ENCODE data around the gene GRIFIN.

The GRIFIN gene

DNA sequence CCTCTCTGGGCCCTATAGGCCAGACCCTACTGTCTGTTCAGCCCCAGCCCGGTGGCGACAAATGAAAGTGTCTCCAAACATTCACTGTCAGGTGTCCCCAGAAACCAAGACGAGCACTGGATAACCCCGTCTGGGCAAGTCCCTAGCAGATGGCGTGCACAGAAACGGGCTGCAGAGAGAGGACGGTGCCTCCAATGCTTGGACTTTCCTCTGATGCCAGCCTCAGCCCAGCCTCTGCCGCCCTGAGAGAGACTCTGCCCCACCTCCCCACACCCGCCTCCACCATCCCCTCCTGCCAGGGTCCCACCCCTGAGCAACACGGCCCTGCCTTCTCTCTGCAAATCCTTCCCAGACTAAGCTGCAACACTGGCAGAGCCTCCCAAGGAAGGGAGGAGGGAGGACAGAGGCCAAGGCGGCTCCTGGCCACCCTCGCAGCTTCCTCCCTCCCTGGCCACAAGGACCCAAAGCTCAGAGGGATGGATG lies 36.0 kb upstream of the GRIFIN start:
- DNase-seq: no peak

DNA sequence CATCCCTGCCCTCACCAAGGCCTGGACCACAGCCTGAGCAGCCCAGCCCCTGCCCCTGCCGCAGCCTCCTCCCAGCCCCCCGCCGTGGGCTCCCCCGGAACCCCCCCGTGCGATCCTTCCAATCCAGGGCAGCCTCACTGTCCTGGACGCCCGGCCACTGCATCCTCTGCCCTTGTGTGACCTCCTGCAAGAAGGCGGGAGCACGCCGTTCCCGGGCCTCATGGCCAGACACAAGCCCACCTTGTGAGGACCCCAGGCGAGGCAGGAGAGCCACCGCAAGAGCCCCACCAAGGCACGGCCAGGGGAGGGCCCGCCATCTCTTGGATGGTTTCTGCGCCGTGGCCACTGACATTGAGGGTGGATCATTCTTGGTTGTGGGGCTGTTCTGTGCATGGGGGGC lies 35.6 kb upstream of the GRIFIN start:
- no peak for DNase-seq

DNA sequence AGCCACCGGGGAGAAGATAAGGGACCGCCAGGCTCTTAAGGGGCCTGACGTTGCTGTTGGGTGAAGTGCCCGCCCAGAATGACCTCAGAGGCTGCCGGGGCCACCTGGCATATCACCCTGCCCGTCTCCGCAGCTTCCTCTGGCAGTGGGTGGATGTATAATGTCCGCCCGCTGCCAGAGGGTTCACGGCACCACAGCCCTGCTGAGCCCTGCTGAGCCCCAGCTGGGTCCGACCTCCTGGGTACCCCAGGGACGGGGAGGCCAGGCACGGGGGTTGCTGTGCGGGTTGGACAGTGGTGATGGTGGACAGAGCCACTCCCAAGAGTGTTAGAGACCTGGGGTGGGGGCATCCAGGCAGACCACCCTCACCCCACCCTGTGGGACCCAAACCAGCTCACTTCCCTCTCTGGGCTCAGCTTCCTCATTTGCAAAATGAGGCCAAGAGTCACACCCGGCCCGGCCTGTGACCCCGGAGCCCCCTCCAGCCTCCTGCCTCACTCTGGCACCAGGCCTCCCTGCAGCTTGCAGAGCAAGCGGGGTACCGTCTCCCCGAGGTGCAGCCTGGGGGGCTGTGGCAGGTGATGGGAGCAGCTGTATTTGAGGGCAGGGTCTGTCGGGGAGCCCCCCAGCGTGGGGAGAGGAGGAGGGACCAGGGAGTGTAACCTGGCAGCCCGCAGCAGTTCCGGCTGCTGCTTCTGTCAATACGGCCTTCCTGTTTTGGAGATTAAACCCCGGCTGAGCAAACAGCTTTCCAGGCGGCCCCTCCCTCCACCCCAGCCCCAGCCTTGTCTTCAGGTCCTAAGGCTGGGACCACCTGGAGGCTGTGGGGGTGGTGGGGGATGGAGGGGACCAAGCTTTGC lies 34.9 kb upstream of the GRIFIN start:
- DNase-seq: no peak

DNA sequence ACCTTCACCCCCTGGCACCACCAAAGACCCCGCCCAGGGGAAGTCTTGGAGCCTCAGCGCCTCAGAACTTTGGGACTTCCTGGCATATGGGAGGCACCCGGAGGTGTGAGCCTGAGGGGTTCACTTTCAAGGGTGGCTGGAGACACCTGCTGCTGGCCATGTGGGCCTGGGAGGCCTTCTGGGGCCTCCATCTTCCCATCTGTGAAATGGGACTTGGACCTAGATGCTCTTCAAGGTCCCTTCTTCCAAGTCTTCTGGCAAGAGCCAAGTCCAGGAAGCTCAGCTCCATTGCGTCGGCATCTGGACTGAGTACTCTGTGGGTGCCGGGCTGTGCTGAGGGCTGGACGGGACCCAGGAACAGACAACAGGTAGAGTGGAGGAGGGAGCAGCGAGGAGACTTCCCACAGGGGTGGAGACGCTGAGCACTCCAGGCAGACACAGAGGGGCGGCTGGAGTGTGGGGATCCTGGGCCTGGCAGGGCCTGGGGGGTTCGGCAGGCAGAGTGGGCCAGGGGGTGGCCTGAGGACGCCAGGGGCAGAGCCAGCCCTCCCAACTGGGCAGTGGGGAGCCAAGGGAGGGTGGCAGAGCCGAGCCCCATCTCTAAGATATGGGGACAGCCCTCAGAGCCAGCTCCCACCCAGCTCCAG lies 34.1 kb upstream of the GRIFIN start:
- no peak for DNase-seq

DNA sequence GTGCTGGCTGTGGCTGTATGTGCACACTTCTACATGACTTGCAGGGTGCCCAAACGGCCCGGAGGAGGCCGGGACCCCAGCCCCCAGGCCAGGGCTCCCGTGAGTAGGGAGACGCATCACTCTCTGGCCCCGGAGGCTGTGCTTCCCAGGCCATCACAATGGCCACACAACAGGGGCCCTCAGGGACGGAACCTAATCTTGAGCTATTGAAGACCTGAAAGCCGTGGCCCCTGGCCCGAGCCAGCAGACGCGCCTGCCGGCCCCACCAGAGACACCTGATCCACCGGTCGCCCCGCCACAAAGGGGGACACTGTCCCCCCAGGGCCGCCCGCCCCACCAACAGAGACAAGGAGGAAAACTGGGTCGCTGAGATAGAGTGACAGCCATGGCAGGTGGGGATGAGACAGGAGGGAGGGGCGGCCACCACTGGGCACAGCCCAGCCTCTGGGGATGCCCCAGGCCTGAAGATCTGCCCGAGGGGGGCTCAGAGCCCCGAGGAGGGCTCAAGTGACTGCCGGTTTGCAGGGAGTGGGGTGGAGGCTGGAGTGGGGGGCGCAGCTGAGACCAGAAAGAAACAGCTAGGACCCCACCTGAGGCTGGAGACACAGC lies 33.2 kb upstream of the GRIFIN start:
- DNase-seq: no peak

DNA sequence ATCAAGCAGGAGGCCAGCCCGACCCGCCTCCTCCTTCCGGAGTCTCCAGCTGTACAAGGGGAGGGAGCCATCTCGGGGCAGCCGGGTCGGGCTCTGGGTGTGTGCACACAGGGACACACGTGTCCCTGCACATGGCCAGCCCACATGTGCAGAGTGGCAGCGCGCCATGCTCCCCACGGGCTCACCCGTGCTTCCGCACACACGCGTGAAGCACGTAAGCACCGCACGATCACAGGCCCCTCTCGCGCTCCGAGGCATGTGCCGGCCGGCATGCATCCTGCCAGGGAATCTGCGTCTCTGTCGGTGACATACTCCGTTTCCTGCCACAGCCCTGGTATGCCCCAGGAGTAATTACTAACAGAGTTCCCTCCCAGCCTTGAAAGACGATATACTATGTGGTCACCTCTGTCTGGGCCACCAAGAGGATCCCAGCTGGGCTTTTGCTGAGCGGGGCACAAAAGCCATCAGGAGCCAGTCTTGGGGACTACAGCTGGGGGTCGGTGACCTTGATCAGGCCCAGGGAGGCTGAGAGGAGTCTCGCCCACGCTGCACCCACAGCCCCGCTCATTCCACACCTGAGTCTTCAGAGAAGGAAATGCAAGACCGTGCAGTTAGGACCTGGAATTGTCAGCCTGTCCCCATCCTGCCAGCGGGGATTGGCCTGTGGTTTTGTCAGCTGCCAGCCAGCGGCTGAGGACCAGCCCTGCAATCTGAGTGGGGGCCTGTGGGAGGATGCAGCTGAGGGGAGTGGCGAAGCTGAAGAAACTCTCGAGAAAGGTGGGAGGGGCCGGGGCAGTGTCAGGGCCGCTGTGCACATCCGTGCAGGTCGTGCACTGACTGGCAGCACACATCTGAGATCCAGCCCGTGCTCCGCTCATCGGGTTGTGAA lies 32.4 kb upstream of the GRIFIN start:
- peak; percentile 59 for DNase-seq

DNA sequence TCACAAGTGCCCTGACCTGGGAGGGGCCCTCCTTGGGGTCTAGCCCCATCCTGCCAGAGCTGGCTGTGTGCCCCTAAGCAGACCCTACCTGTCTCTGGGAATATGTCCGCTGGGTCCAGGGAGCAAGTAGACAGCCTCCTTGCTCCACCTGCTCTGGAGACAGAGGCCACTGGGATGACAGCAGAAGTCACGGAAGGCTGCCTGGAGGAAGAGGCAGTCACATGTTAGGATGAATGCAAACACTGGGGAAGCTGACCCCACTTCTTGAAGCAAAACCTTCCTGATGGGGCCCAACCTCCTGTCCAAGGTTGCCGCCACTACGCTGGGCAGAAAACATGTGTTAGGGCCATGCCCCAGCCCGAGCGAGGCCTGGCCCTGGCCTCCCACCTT lies 31.7 kb upstream of the GRIFIN start:
- DNase-seq: no peak

DNA sequence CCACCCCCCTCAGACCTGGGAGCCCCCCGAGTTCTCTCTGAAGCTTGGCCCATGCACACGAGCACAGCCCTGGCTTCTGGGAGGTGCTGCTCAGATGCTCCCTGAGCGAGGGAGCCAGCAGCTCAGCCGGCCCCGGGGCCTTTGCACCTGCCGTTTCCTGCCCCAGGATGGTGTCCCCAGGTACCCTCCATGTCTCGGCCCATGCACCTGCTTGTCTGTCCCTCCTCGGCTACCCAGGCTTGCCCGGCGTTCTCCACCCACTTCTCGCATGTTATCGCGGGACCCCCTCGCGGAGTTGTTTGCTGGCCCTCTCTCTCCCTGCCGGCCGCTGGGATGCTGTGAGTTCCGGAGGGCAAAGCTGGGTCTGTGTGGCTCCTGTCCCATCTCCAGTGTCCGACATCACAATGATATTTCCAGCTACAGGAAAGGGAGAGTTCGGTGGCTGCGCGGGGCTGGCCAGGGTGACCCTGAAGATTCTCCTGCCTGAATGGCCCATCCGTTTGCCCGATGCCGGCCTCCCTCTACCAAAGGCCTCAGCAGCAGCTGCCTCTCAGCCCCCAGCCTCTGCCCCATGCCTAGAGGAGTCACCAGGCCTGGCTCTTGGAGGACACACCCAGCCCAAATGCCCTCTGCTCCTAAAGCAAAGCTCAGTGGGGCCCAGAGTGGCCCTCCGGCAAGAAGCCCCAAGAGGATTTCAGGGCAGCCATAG lies 31.2 kb upstream of the GRIFIN start:
- no peak for DNase-seq

DNA sequence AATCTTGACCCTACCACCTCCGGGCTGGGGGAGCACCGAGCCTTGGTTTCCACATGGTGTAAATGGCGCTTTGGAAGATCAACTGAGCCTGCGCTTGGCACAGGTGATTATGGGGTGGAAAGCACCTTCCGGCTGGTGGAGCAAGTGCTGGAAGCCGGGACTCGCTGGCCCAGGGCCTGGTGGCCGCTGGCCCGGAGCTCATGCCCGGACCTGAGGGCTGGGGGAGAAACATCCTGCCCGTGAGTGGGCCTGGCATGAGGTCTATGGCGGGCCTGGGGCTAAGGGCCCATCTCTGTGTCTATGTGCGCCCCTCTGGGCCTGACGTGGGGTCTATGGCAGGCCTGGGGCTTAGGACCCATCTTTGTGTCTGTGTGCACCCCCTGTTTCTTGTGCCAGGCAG lies 29.2 kb upstream of the GRIFIN start:
- DNase-seq: no peak

DNA sequence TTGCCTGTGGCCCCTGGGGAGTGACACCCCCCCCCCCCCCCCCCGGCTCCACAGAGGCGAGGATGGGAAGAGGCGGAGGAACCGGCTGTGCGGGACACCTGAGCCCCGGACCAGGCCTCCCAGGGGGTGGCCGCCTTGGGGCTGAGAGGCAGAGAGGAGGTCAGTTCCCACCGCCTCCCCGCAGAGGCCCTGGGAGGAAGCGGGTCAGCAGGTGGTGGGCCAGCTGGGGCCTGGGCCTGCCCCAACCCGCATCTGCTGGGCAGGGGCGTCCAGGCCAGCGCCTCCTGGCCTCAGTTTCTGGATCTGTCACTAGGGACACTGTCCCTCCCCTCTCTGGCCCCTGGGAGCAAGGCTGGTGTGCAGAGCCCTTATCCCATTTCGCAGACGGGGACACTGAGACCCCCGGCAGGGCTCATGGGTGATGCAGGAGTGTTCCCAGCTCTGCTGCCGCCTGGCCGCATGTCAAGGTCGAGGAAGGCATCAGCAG lies 28.7 kb upstream of the GRIFIN start:
- DNase-seq: no peak

DNA sequence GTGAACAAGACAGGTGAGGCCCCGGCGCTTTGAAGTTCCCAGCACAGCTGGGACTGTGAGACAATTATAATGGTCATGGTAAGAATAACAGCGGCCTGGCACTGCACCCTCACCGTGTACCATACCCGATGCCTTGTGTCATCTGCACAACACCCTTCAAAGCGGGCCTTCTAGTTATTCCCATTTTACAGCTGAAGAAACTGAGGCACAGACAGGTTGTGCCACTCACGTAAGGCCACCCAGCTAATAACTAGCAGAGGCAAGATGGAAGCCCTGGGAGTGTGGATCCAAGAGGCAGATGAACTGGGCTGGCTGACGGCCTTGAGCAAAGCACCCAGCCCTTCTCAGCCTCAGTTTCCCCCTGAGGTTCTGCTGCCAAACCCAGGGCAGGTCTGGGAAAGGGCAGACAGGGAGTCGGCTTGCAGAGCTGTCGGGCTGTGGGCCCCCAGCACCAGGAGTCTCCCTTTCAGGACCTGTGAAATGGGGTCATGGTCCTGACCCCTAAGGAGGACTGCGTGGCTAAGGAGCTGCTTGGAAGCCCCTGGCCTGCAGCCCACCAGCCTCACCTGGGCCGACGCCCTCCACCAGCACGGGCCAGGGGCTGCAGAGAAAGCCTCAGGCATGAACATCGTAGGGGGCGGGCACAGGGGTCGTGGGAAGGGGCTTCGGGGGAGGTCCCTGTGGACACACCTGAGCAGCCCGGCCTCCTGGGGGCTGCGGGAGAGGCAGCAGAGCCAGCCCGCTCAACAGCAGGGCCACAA lies 28.1 kb upstream of the GRIFIN start:
- DNase-seq: no peak

DNA sequence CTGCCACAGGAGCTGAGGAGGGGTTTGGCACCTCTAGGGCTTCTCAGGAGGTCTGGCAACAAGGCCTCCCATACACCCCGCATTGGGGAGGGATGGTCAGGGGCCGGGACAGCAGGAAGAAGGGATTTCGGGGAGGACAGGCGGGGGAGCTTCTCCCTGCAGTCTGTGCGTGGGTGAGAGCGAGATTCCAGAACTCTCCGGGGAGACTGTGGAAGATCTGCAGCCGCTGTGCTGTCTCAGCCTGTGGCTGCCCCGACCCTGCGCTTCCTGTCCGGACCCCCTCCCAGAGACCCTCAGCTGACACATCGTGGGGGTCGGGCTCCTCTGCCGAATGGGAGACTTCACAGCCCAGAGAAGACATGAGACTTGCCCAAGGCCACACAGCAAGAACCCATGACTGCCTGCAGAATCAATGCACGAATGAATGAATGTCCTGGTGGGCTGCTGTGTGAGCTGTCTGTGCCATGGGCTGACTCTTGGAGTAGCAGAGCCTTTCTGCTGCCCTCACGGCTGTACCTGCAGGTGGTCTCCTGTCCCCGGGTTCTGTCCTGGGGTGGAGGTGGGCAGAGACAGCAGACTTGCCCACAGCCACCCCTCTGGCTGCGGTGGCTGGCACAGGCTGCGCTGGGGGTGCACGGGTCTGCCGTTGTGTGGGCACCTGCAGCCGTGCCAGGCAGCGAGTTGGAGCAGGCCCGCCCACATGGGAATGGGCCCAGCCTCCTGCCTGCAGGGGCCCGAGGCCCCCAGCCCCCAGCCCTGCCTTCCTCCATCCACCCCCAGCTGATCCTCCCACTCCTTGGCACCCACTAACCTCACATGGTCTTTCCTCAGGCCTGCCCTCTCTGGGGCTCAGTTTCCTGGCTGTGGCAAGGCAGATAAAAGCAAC lies 27.1 kb upstream of the GRIFIN start:
- DNase-seq: no peak

DNA sequence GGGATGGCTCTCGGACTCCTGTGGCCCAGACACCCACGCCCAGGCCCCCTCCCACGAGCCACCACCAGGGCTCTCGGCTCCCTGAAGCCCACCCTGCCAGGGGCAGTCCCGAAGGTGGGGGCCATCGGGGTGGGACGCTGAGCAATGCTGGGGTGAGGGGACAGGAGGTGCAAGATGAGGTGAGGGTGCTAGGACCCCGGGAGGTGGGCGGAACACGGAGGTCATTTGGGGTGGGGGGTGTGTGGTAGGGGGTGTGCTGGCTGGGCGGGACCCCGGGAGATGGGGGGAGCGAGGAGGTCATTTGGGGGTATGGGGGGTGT lies 26.4 kb upstream of the GRIFIN start:
- no peak for DNase-seq

DNA sequence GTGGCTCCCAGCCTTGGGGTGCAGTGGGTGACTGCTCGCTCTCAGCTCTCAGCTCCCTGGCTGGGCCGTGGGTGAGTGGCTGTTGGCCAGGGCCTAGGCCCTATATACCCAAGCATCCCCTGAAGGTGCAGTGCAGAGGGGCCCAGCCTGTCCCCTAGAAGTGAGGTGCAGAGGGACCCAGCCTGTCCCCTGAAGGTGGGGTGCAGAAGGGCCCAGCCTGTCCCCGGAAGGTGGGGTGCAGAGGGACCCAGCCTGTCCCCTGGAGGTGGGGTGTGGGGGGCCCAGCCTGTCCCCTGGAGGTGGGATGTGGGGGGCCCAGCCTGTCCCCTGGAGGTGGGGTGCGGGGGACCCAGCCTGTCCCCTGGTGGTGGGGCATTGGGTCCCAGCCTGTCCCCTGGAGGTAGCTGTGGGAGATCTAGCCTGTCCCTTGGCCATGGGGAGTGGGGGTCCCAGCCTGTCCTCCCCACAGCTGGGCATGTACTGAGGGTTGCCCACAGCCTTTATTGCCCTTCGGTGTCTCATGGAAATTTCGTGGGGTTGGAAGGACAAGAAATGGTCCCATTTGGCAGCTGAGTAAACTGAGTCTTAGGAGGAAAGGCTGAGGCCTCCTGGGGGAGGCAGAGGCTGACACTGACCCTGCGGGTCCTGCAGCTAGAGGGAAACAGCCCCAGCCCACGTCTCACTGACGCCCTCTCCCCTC lies 25.9 kb upstream of the GRIFIN start:
- no peak for DNase-seq

DNA sequence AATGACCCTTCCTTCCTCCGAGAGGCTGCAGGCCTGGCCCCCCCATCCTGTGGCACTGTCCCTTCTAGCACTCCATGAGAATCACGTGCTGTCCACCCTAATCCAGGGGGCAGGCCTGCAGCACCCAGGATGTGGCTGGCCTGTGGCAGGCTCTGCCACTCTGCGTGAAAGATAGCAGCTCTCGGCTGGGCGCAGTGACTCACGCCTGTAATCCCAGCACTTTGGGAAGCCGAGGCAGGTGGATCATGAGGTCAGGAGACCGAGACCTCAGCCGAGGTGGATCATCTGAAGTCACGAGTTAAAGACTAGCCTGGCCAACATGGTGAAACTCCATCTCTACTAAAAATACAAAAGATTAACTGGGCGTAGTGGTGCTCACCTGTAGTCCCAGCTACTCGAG lies 24.5 kb upstream of the GRIFIN start:
- DNase-seq: no peak

DNA sequence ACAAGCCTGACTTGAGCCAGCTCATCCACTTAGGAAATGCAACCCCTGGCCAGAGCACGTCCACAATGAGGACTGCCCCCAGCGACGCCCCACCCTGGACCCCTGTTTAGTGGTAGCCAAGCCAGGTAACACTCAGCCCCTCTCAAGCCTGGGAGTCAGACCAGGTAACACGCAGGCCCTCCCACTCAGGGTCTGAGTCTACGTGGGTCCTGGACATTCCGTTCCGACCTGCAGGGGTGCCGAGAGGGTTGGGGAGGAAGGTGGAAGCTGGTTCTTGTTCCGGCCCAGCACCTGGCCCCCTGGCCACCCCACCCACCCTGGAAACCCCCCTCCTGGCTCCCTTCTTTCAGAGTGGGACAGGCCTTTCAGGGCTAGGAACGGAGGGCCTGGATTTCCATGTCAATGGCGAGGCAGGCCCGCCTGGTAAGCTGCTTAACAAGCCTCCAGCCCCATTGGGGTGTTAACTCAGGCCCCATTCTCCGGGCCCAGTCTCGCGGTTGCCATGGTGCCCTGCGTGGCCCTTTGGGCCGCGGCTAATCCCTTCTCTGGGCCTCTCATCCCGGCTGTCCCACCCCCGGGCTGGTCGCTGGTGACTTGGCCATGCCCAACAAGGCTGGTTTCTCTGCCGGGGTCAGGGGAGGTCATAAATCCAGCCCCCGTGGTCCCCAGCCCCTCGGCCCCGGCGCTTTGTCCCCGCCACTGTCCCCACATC lies 23.7 kb upstream of the GRIFIN start:
- no peak for DNase-seq

DNA sequence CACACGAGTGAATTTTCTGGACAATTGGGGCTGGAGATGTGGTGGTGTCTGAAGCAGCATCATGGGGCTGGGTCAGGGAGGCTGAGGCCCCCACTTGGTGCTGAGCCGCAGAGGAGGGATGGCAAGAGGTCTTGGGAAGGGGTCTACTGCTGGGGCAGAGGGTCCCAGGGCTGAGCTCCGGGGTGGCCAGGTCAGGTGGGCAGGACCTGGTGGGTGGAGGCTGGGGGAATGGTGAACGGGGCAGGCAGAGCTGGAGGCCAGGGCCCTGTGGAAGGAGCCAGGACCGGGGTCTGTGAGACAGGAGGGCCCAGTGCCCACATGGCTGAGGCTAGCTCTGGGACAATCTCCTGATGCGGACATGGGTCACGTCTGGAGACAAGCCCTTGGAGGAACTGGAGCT lies 23.0 kb upstream of the GRIFIN start:
- DNase-seq: no peak

DNA sequence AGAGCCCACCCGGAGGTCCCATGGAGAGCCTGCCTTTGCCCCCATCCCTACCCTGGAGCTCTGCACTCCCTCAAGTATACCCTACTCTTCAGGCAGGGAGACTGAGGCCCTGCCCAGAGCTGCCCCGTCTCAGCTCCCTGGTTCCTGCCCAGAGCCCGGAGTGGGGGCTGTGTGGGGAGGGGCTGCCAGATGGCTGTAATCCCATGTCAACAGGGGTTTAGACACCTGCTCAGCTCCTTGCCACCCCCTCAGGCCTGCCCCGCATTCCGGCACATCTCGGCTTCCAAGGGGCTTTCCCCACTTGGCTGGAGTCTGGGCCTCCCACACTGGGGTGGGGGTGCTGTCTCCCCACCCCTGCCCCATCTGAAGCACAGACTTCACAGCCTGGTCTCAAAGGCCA lies 22.5 kb upstream of the GRIFIN start:
- DNase-seq: no peak

Measured in stimulated activated CD4-positive, alpha-beta T cell treated with anti-CD3 and anti-CD28 coated beads, Interleukin-12 subunit alpha, Interleukin-12 subunit beta, amount 100 ng/mL, for 4 hours (primary cell).